CD4-positive, alpha-beta T cell treated with Interferon alpha-2 for 1 hour (primary cell): ENCODE data around the gene HJURP.

Experiments used
- DNase-seq, 2 donors: peaks; one replicate each; pipeline ENCODE4 v3.0.0-alpha.2; 2020 to 2022

The HJURP gene

GRCh38 chr2:233830111-233830802 is 24.1 kb downstream of the HJURP start:
- DNase-seq, result no peak

- no peak for DNase-seq
Measured at GRCh38 chr2:233829193-233830110, 24.9 kb downstream of the HJURP start.

DNA sequence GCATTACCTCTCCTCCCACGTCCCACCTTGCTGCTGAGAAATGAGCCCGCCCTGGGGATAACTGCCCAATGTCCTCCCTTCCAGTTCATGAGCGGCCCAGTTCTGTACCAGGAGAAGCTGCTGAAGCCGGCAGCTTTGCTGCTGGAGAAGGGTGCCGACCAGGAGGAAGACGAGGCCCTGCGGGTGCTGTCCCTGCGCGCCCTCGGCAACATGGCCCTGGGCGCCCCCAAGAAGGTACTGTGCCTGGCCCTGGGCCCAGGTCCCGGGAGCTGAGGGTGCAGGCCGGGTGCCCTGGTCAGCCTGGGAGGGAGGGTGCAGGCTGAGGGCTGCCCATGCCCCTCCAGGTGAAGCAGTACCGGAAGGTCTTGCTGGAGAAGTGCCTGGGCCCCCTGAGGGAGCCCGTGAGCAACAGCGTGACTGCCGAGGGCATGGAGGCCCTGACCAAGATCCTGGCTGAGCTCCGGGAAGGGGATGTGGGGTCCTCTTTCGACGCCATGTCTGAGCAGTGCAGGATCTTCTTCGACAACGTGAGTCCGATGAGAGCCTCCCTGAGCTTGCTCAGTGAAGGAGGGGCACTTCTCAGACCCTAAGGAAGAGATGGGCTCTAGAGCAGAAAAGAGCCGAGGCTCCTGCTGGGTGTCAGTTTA is 25.7 kb downstream of the HJURP start:
- no peak for DNase-seq

GRCh38 chr2:233824373-233824772 is 30.0 kb downstream of the HJURP start:
- DNase-seq, result no peak

DNA sequence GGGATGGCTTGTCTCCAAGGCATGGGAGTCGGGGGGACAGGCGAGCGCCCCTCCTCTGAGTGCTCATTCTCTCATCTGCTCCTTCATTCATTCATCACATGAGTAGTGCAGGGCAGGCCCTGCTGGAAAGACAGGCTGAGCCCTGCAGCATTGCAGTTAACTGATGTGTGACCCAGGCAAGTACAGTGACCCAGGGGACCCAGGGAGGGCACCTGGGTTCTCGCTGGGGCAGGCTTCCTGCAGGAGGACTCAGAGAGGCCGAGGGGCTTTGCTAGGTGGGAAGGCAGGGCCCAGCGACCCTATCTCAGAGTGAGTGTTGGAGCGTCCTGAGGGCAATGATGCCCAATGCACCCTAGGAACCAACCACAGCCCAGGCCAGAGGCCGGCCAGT is 30.6 kb downstream of the HJURP start:
- DNase-seq, result no peak

GRCh38 chr2:233822781-233823730 is 31.3 kb downstream of the HJURP start:
- DNase-seq, result no peak

GRCh38 chr2:233822101-233822771 is 32.1 kb downstream of the HJURP start:
- no peak for DNase-seq

- no peak for DNase-seq
Measured at GRCh38 chr2:233821709-233822100, 32.6 kb downstream of the HJURP start.

DNA sequence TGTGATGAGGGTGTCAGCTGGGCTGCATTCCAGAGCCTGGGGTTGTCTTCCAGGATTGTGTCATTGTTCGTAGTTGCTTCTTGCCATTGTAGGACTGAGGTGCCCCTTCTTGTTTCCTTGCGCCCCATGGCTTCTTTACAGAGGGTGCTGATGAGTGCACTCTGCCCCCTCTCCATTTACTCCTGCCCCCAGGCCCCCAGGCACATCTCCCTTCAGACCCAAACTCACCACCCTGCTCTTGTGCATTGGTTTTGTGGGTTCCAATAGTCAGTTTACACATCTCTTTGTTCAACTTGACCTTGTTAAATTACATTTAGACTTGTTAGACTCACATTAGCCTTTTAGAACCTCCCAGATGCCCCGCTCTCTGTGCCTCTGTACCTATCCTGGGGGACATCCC is 33.1 kb downstream of the HJURP start:
- no peak for DNase-seq

- no peak for DNase-seq
Measured at GRCh38 chr2:233820774-233821105, 33.6 kb downstream of the HJURP start.

DNA sequence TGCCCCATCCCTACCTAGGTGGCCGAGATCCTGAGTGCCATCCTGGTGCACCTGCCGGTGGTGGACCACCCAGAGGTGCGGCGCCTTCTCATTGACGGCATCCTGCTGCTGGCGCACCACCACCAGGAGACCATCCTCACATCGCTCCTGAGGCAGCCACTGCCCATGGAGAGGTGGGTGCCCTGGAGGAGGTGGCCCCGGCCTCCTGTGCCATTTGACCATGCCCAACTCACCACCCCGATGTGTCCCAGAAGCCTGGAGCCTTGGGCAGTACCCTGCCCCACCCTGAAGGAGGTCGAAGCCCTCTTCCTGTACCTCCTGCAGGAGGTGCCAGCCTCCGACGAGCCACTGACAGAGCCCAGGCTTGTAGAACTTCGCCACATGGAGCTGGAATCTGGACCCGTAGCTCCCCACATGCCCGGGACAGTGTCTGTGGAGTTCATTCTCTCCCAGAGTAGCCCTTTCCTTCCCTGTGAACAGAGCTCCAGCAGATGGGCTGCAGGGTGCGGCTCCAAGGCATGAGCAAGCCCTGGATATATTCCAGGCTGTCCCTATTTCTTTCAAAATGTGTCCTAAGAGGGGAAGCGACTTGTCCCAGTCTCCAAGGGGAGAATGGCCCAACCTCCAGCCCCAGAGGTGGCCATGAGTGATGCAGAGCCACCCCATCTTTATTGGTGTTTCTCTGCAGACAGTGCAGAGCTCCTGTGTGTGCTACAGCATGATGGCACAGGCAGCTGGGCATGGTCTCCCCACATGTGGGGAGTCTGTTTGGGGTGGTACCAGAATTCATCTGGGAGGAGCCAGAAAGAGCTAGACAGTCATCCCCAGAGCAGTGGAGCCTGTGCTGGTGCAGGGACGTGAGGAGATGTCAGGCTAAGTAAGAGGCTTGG is 34.2 kb downstream of the HJURP start:
- no peak for DNase-seq

DNA sequence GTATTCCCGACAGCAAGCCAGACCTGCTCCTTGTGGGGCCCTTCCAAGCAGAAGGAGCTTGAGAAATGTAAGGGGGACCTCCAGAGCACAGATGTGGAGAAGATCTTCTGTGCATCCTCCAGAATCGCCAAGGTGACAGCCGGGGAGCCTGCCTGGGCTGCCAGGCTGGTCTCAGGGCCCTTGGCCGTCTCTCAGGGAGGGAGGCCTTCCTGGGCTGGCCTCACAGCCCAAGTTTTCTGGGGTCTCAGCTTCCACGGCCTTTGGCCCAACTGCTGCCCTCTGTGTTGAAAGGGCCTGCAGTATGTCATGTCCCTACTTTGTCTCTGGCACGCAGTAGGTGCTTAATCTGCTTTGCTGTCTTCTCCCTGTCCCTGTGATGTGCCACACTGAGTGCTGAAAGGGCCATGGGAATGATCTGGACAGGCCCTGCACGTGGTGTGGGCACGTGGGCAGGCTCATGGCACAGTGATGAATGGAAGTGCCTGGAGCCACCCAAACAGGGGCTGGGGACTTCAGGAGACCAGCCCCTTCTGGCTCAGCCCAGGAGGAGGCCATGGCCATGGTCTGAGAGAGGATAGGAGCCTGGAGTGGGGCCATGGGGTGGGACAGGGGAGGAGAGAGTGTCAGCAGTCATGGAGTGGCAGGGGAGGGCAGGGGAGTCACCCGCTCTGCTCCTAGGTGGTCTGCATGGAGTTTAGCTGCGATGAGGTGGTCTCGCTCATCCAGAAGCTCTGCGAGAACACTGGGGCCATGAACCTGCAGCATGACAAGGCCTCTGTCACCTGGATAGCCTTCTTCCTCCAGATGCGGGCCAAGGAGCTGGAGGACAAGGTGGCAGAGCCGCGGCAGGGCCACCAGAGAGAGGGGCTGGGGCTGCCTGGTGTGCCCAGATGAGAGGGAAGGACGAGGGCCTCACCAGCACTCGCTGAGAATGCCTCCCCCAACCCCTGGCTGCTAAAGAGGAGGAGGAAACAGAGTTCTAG is 35.4 kb downstream of the HJURP start:
- DNase-seq, result no peak

- DNase-seq, result no peak
Measured at GRCh38 chr2:233817995-233818638, 36.2 kb downstream of the HJURP start.

- DNase-seq, result no peak
Measured at GRCh38 chr2:233817361-233817911, 36.9 kb downstream of the HJURP start.

DNA sequence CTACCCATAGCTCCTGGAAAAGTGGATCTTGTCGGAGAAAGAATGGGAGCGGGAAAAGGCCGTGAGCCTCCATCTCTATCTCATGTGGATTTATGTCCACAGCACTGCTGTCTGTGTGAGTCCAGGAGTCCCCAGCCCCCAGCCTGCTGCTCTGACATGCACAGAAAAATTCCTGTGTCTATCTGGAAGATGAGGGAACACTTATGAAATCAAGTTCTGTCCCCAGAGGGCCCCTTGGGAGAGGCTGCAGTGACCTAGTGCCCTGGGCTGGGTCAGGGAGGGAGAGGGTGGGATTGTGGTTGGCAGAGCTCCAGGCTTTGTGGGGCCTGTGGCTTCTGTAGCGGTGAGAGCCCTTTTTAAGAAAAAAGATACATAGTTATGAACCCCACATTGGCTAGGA is 37.6 kb downstream of the HJURP start:
- DNase-seq, result no peak

- DNase-seq, result no peak
Measured at GRCh38 chr2:233816334-233816733, 38.0 kb downstream of the HJURP start.

DNA sequence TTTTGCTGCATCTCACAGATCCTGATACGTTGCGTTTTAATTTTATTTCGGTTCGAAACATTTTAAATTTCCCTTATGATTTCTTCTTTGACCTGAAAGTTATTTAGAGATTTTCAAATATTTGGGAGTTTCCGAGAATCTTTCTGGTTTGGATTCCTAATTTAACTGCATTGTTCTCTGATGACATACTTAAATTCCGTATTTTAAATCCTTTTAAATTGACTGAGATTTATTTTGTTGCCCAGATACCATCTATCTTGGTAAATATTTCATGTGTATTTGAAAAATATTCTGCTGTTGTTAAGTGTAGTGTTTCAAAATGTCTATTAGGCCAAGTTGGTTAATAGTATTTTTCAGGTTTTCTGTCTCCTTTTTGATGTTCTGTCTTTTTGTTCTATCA is 38.5 kb downstream of the HJURP start:
- DNase-seq, result no peak

GRCh38 chr2:233814056-233814835 is 40.1 kb downstream of the HJURP start:
- no peak for DNase-seq
